NB4 (cell line): ENCODE data around the gene YJU2.

Source experiments
- DNase-seq: peaks from one replicate; pipeline ENCODE4 v3.0.0; 2010; ENCODE audit warnings: low read depth
- H3K4me3 ChIP-seq: one replicate; pipeline ENCODE4 v1.5.1; 2011; ENCODE audit warnings: mild to moderate bottlenecking, low read depth, low read length, moderate library complexity
- CTCF ChIP-seq: IDR thresholded peaks from one replicate; pipeline ENCODE4 v1.5.1; 2012; ENCODE audit warnings: low read depth, low read length
- MYC ChIP-seq: IDR thresholded peaks from 2 replicates; pipeline ENCODE4 v1.6.1; 2011; ENCODE audit warnings: low read depth, low read length
- POLR2A ChIP-seq: IDR thresholded peaks from 2 replicates; pipeline ENCODE4 v1.6.1; 2011; ENCODE audit warnings: mild to moderate bottlenecking; ENCODE audit not compliant: insufficient read length; ENCODE audit errors: extremely low read depth
- TF ChIP-seq, protein P1 (sequence below): IDR thresholded peaks from 2 replicates; pipeline ENCODE4 v1.6.1; 2011; ENCODE audit warnings: low read depth, low read length

YJU2 gene

DNA sequence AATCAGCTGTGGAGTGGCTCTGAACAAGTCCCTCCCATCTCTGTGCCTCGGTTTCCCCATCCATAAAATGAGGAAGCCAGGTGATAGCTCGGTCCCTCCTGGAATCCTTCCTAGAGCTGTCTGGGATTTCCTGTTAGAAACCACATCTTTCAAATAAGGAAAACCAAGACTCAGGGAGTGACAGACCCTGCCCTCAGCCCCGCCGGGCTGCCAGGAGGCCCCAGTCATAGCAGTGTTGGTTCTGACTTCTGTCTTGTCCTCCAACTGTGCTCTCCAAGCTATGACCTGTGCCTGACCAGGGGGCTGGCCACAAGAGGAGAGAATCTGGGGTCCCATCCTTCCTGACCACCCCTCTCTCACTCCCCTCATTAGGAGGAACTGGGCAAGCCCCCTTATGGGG lies 31.1 kb downstream of the YJU2 start:
- no peak for DNase-seq
- no peak overlapping the region for H3K4me3 ChIP-seq
- TF ChIP-seq POLR2A, result no peak
- TF ChIP-seq MYC, result no peak
- TF ChIP-seq, protein P1, sequence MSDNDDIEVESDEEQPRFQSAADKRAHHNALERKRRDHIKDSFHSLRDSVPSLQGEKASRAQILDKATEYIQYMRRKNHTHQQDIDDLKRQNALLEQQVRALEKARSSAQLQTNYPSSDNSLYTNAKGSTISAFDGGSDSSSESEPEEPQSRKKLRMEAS, result no peak
- no peak for TF ChIP-seq CTCF

DNA sequence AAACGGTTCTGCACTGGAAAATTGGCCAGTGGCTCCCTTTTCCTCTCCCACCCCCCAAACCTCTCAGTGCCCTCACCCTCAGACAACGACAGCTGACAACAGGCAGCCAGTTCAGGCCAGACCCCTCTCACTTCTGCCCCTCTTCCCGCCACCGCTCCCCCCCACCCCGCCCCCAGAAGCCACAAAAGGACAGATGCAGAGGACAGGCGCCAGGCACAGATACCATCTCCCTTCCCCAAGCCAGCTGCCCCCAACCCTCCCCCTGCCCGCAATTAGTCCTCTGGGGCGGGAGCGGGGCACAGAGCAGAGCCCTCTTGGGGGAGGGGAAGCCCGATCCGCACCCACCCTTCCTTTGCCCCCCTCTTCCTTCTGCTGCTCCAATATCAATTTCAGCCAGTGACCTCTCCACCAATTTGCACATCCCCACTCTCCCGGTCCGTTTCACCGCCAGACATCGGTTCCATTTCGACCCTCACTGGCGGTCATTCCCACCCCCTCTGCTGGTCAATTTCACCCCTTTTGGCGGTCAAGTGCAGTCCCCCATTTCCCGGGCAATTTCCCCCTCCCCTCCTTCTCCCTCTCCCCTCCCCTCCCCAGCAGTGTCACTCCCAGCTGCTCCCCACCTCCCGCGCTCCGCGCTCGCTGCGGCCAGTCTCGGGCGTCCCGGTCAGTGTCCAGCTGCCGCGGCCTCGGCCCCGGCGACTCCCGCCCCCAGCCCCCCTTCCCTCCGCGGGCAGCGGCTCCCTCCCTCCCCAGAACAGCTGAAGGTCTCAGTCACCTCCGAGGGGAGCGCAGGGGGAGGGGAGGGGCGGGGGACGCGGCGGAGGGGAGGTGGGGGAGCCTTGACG lies 31.8 kb downstream of the YJU2 start, which contains the start of gene SHD:
SHD (plus strand) TSS at position 848 of the 848 bp plus-strand sequence. CDS start 798 bp downstream, outside the sequence.
- TF ChIP-seq, protein P1, result no peak
- TF ChIP-seq POLR2A, result no peak
- no peak for TF ChIP-seq MYC
- no peak for TF ChIP-seq CTCF
- H3K4me3 ChIP-seq, result no peak within 1 kb of the TSS
- DNase-seq, result peak; percentile 24

GRCh38 chr19:4279267-4279529 lies 32.3 kb downstream of the YJU2 start:
- no peak overlapping the region for H3K4me3 ChIP-seq
- TF ChIP-seq CTCF, result no peak
- TF ChIP-seq, protein P1, result no peak
- TF ChIP-seq MYC, result no peak
- no peak for TF ChIP-seq POLR2A
- no peak for DNase-seq

DNA sequence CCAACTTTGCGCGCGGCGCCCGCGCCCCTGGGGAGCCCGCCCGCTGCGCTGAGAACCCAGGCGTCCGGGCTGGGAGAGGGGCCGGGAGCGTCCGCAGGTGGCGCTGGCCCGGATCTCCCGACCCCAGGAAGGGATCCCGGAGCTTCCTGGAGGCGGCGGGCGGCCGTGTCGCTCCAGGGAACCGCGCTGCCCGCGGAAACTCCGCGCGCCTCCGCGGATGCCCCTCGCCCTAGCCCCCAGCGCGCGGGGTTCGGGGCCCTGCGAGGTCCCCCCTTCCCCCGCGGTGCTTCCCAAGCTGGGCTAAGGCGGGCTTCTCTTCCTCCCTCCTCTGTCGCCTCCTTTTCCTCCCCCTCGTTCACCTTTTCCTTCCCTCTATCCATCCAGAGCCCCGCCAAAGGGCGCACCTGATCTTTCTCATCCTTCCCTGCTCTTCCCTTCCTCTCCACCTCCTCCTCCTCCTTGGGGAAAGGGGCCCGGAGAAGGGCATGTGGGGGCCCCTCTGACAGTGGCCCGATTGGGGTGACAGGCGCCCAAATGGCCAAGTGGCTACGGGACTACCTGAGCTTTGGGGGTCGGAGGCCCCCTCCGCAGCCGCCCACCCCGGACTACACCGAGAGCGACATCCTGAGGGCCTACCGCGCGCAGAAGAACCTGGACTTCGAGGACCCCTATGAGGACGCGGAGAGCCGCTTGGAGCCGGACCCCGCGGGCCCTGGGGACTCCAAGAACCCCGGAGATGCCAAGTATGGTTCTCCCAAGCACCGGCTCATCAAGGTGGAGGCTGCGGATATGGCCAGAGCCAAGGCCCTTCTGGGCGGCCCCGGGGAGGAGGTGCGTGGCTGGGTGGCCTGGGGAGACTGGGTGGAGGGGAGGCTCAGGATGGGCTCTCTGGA lies 32.9 kb downstream of the YJU2 start:
- no peak for DNase-seq
- no peak overlapping the region for H3K4me3 ChIP-seq
- no peak for TF ChIP-seq POLR2A
- TF ChIP-seq CTCF, result no peak
- TF ChIP-seq, protein P1, result no peak
- TF ChIP-seq MYC, result no peak

- TF ChIP-seq POLR2A (no peak), CTCF (no peak), MYC (no peak)
- TF ChIP-seq, protein P1, result no peak
- DNase-seq, result peak; percentile 22
- no peak overlapping the region for H3K4me3 ChIP-seq
Measured at GRCh38 chr19:4284176-4284958, 37.5 kb downstream of the YJU2 start.
